PC-9 (cell line): Measurements from ENCODE around the gene RLIM. TPM values are rescaled to one million over a fixed set of nuclear protein-coding genes. Genes with fewer than 3 reads are reported as not detected.

Source experiments
- BruUV-seq: library from RNA; stranded (reverse); fragments of 400-500 nt; replicated peaks from 2 replicates; lab custom pipeline; 2021; lab: Mats Ljungman, UMichigan
- CTCF ChIA-PET: fragments of 300-600 bp; sonication (Branson Sonifier 250); formaldehyde crosslinking; loops from one replicate; lab custom pipeline; 2022; ENCODE audit warnings: antibody characterized with exemption; lab: Charles Lee
- POLR2A ChIA-PET: fragments of 300-600 bp; sonication (Branson Sonifier 250); formaldehyde crosslinking; loops from one replicate; lab custom pipeline; 2022; ENCODE audit warnings: antibody characterized with exemption; ENCODE audit not compliant: unreplicated experiment; lab: Charles Lee
- DNase-seq, 2 experiments: peaks; one replicate each; pipeline versions ENCODE4 v3.0.0 to v3.0.0-alpha.2; 2015 to 2022; ENCODE audit warnings: mixed read lengths in 1 of 2
- H2AFZ ChIP-seq: fragments of 200-600 bp; sonication (generic); 2 replicates; pipeline ENCODE4 v1.8.1; 2017; ENCODE audit warnings: antibody characterized with exemption
- H3F3A ChIP-seq: fragments of 200-600 bp; sonication (generic); 2 replicates; pipeline ENCODE4 v1.8.1; 2017; ENCODE audit warnings: antibody characterized with exemption, mild to moderate bottlenecking, low read depth; ENCODE audit not compliant: insufficient read depth
- H3K27ac ChIP-seq: fragments of 200-600 bp; sonication (generic); 2 replicates; pipeline ENCODE4 v1.6.1; 2016; ENCODE audit warnings: mixed run types
- H3K27me3 ChIP-seq: fragments of 200-600 bp; sonication (generic); 2 replicates; pipeline ENCODE4 v1.6.1; 2016; ENCODE audit warnings: low read depth, mixed run types; ENCODE audit not compliant: insufficient read depth
- H3K36me3 ChIP-seq: fragments of 200-600 bp; sonication (generic); 2 replicates; pipeline ENCODE4 v1.6.1; 2016; ENCODE audit warnings: low read depth, mixed run types
- H3K4me1 ChIP-seq: fragments of 200-600 bp; sonication (generic); replicated peaks from 2 replicates; pipeline ENCODE4 v1.6.1; 2016; ENCODE audit warnings: mixed run types; ENCODE audit not compliant: insufficient read depth
- H3K4me2 ChIP-seq: fragments of 200-600 bp; sonication (generic); 2 replicates; pipeline ENCODE4 v1.6.1; 2017; ENCODE audit warnings: mixed run types
- H3K4me3 ChIP-seq: fragments of 200-600 bp; sonication (generic); 2 replicates; pipeline ENCODE4 v1.6.1; 2016; ENCODE audit warnings: mixed run types
- H3K79me2 ChIP-seq: fragments of 200-600 bp; sonication (generic); 2 replicates; pipeline ENCODE4 v1.6.1; 2017; ENCODE audit warnings: low read depth, mixed run types
- H3K9me2 ChIP-seq: fragments of 200-600 bp; sonication (generic); 2 replicates; pipeline ENCODE4 v1.8.1; 2017; ENCODE audit warnings: mild to moderate bottlenecking; ENCODE audit not compliant: insufficient read depth
- H3K9me3 ChIP-seq: fragments of 200-600 bp; sonication (generic); 2 replicates; pipeline ENCODE4 v1.8.1; 2016; ENCODE audit warnings: low read depth; ENCODE audit not compliant: insufficient read depth
- H4K20me1 ChIP-seq: fragments of 200-600 bp; sonication (generic); 2 replicates; pipeline ENCODE4 v1.8.1; 2017; ENCODE audit not compliant: insufficient read depth
- EZH2 ChIP-seq: fragments of 200-600 bp; sonication (generic); IDR thresholded peaks from 2 replicates; pipeline ENCODE4 v1.8.0; 2017; ENCODE audit warnings: antibody characterized with exemption, low read depth
- intact Hi-C: fragments of 100-400 bp; cut with micrococcal nuclease; formaldehyde crosslinking; loops from one replicate; pipeline ENCODE4 v1.10.0; 2022; ENCODE audit not compliant: unreplicated experiment
- total RNA-seq: library from RNA; stranded (reverse); gene quantifications from 2 replicates; pipeline ENCODE4 v1.2.3, GENCODE V29; 2021
- TF ChIP-seq, protein P1 (sequence below): fragments of 200-600 bp; sonication (generic); conservative IDR thresholded peaks from 2 replicates; pipeline ENCODE4 v1.6.1; 2017; ENCODE audit warnings: mixed run types, antibody characterized with exemption, mild to moderate bottlenecking, moderate library complexity

The RLIM gene
- total RNA-seq, 1 experiment from 2014 or later, result 32.9 TPM

DNA sequence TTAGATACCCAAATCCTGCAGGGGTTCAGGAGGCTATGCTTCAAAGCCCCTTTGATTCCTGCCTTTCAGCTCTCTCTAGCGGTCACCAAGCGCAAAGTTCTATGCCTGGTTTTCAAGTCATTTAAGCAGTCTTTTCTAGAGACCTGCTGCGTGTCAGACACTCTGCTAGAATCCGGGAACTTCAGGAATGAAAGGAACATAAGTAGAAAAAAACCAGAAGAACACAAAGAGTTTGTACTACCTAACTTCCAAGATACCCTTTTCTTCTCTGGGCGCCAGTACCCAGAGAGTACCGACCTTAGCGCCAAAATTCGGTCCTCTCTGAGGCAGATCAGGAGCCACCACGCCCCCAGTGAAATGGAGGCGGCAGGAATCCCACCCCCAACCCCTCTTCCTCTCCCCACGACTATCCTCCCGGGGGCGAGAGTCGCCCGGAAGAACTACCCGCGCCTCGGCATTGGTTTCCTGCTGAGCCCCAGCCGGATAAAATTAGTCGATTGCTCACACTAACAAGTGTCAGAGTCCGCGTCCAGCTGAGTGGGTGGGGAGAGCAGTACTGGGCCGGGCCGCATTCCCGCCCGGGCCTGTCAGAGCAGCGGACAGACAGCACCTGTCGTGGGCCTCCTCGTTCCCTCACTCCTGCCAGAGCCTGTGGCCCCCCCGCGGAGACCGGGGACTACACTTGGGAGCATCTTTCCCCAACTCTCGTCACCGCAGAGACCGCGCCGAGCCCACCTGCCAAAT lies 78.8 kb downstream of the RLIM start:
- H4K20me1 ChIP-seq, result no peaks in the 10 kb centered on the region
- TF ChIP-seq, protein P1, sequence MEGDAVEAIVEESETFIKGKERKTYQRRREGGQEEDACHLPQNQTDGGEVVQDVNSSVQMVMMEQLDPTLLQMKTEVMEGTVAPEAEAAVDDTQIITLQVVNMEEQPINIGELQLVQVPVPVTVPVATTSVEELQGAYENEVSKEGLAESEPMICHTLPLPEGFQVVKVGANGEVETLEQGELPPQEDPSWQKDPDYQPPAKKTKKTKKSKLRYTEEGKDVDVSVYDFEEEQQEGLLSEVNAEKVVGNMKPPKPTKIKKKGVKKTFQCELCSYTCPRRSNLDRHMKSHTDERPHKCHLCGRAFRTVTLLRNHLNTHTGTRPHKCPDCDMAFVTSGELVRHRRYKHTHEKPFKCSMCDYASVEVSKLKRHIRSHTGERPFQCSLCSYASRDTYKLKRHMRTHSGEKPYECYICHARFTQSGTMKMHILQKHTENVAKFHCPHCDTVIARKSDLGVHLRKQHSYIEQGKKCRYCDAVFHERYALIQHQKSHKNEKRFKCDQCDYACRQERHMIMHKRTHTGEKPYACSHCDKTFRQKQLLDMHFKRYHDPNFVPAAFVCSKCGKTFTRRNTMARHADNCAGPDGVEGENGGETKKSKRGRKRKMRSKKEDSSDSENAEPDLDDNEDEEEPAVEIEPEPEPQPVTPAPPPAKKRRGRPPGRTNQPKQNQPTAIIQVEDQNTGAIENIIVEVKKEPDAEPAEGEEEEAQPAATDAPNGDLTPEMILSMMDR, result no peak
- TF ChIP-seq EZH2, result no peak
- no peaks in the 10 kb centered on the region for H3K9me2 ChIP-seq
- H3K27me3 ChIP-seq, result no peaks in the 10 kb centered on the region
- no peak overlapping the region for H3K27ac ChIP-seq
- peak overlapping the region; percentile 93 for H3K4me2 ChIP-seq
- POLR2A ChIA-PET, result no interaction called here
- DNase-seq, result peak in 1 of 2 experiments; percentile 38
- no peaks in the 10 kb centered on the region for H3K4me1 ChIP-seq
- BruUV-seq, result no TSS peak
- CTCF ChIA-PET, result interaction anchor here (0.6 kb wide), 1 partner anchor 210 kb away, joined by 6 read pairs; no protein-coding TSS in a partner anchor
- peak overlapping the region; percentile 82 for H2AFZ ChIP-seq
- H3K9me3 ChIP-seq, result no peaks in the 10 kb centered on the region
- H3K79me2 ChIP-seq, result no peaks in the 10 kb centered on the region
- intact Hi-C loops, result no loop called here
- no peaks in the 10 kb centered on the region for H3F3A ChIP-seq
- peak overlapping the region; percentile 58; the same call in 1 of the 2 replicates for H3K4me3 ChIP-seq
- H3K36me3 ChIP-seq, result no peaks in the 10 kb centered on the region

Other genes starting within 250 kb of the RLIM start
- not detected in 2 replicates for gene SLC16A2, start 193.1 kb downstream of the RLIM start, total RNA-seq